Dermis microvascular lymphatic vessel endothelial cell (primary cell): ENCODE data around the gene ARL4A. TPM values are rescaled to one million over a fixed set of nuclear protein-coding genes. Genes with fewer than 3 reads are reported as not detected.

Source experiments
- DNase-seq, 2 donors: peaks; one replicate each; pipeline versions ENCODE4 v3.0.0 to v3.0.0-alpha.2; 2010; ENCODE audit warnings: low read depth in 2 of 2
- total RNA-seq: library from RNA; depleted of rRNA; stranded (reverse); fragments of >200 nt; gene quantifications from 2 replicates; pipeline ENCODE4 v1.2.1, GENCODE V29; 2014

Gene ARL4A
- total RNA-seq, 1 donor from 2014 or later: 315 TPM

GRCh38 chr7:12722636-12723605, 35.5 kb downstream of the ARL4A start:
- no peak for DNase-seq

GRCh38 chr7:12725575-12726316, 38.3 kb downstream of the ARL4A start:
- DNase-seq: no peak

GRCh38 chr7:12726908-12727307, 39.5 kb downstream of the ARL4A start:
- DNase-seq: no peak

GRCh38 chr7:12727455-12728191, 40.2 kb downstream of the ARL4A start:
- peak in 1 of 2 donors; percentile 93 for DNase-seq

GRCh38 chr7:12728192-12728538, 40.7 kb downstream of the ARL4A start:
- peak; percentile 77 to 98 for DNase-seq

- DNase-seq: peak; percentile 88 to 97
These were observed 41.7 kb downstream of the ARL4A start for GRCh38 chr7:12729112-12729511.

GRCh38 chr7:12730523-12730922, 43.1 kb downstream of the ARL4A start:
- no peak for DNase-seq

GRCh38 chr7:12731214-12731656, 43.8 kb downstream of the ARL4A start:
- DNase-seq: peak in 1 of 2 donors; percentile 84

GRCh38 chr7:12731775-12732174, 44.3 kb downstream of the ARL4A start:
- DNase-seq: no peak

GRCh38 chr7:12732428-12732827, 45.0 kb downstream of the ARL4A start:
- DNase-seq: no peak

GRCh38 chr7:12735923-12736322, 48.5 kb downstream of the ARL4A start:
- DNase-seq: no peak

- no peak for DNase-seq
These were observed 49.9 kb downstream of the ARL4A start for GRCh38 chr7:12737373-12737772.

GRCh38 chr7:12737836-12738235, 50.4 kb downstream of the ARL4A start:
- DNase-seq: no peak

GRCh38 chr7:12738665-12739064, 51.2 kb downstream of the ARL4A start:
- no peak for DNase-seq

Other genes starting within 250 kb of the ARL4A start
- gene SCIN, start 116.9 kb upstream of the ARL4A start, total RNA-seq: 0.13 TPM in 2 replicates